Measurements from ENCODE around the gene SLC37A1. TPM values are rescaled to one million over a fixed set of nuclear protein-coding genes. Genes with fewer than 3 reads are reported as not detected.

SLC37A1 gene
- total RNA-seq, 1 experiment from 2014 or later, result 37.7 TPM

- Mint-ChIP-seq H3K4me3 (no peak overlapping the region), H3K27me3 (ENCODE audit: low read depth) (peaks cover under 1% of the 10 kb centered on the region), H3K4me1 (peaks cover 0 to 4% of the 10 kb centered on the region in 2 experiments; a peak in 1 of 4 replicates), H3K27ac (no peak overlapping the region), H3K9me3 (peaks cover 14 to 23% of the 10 kb centered on the region in 2 experiments), H3K36me3 (ENCODE audit: insufficient read depth in 1 of 3, low read depth in 3 of 3) (peaks cover 24 to 35% (median 34%) of the 10 kb centered on the region in 3 experiments)
- Histone ChIP-seq H3K4me1 (ENCODE audit: insufficient read depth, low read length) (no peaks in the 10 kb centered on the region), H2BK20ac (ENCODE audit: low read depth, low read length, poor library complexity, severe bottlenecking) (no peak overlapping the region), H3K27me3 (ENCODE audit: insufficient read depth, low read length) (no peaks in the 10 kb centered on the region), H3K79me1 (ENCODE audit: insufficient read depth, low read depth, low read length, poor library complexity, severe bottlenecking) (no peaks in the 10 kb centered on the region), H4K20me1 (ENCODE audit: control insufficient read depth, insufficient read depth, insufficient read length) (no peaks in the 10 kb centered on the region), H3K56ac (ENCODE audit: insufficient read length, low read depth, low read length) (no peak overlapping the region), H3K4ac (ENCODE audit: low read depth, low read length) (no peak overlapping the region), H3K4me2 (ENCODE audit: insufficient read depth, insufficient read length, low read length) (no peak overlapping the region), H4K91ac (ENCODE audit: insufficient read length, low read depth, low read length) (no peak overlapping the region), H2BK120ac (ENCODE audit: low read depth, low read length, poor library complexity, severe bottlenecking) (no peak overlapping the region), H2AFZ (ENCODE audit: low read length) (no peak overlapping the region), H2BK15ac (ENCODE audit: low read depth, low read length) (no peak overlapping the region), H3K14ac (ENCODE audit: insufficient read depth, low read length) (no peak overlapping the region), H3K9ac (ENCODE audit: extremely low read depth, insufficient read length, low read length) (no peak overlapping the region), H4K5ac (ENCODE audit: insufficient read length, low read depth, low read length) (no peak overlapping the region), H3K79me2 (ENCODE audit: insufficient read depth, low read length) (no peaks in the 10 kb centered on the region), H2BK5ac (ENCODE audit: insufficient read length, low read length) (no peak overlapping the region), H3K27ac (ENCODE audit: insufficient read length, low read depth, low read length) (no peak overlapping the region), H3K9me3 (ENCODE audit: control insufficient read depth, low read depth, low read length) (no peaks in the 10 kb centered on the region), H4K8ac (replicated peaks; ENCODE audit: insufficient read length, low read depth, low read length) (no peak overlapping the region), H3T11ph (ENCODE audit: low read length) (no peak overlapping the region), H2AK5ac (ENCODE audit: insufficient read length, low read length) (no peak overlapping the region), H3K18ac (ENCODE audit: insufficient read length, low read depth, low read length) (no peak overlapping the region), H2BK12ac (ENCODE audit: insufficient read length, low read depth, low read length) (no peak overlapping the region), H3K23ac (ENCODE audit: insufficient read length, low read depth, low read length) (no peak overlapping the region), H3K23me2 (ENCODE audit: insufficient read length, low read depth, low read length, poor library complexity, severe bottlenecking) (peaks cover 3% of the 10 kb centered on the region)
- WGBS (ENCODE audit: extremely low coverage, insufficient read length, low lambda C conversion rate), result no CpG with 5 or more reads among the region's 16 CpGs
- no peak for TF ChIP-seq CTCF (conservative IDR thresholded peaks at IDR 0.05)
- DNase-seq, result no peak
Observed at GRCh38 chr21:42580076-42580792, 66.6 kb downstream of the SLC37A1 start.
